ENCODE data around the gene CHST15.
"Not testable (repeated sequence)": the region's sequence is repeated elsewhere in the genome, so short reads cannot be mapped to it uniquely, and the experiment has no call there.

CHST15 gene

DNA sequence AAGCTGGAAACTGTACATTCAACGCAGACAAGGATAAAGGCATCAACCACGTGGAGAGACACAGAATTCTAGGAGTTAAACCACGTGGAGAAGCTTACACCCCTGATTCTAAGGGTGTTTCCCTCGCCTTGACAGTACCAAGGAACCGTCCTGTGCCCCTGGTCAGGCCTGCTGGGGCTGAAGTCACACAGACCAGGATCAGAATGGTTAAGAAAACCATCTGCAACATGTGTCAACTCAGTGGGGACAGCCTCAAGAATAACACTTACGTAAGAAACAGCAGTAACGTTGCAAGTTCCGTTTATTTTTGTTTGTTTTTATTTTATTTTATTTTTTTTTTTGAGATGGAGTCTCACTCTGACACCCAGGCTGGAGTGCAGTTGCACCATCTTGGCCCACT lies 55.6 kb downstream of the CHST15 start:
- no peak for DNase-seq (ENCODE audit: low read depth, low spot score)
- no peak overlapping the region for H3K4me3 ChIP-seq (ENCODE audit: low read length)

DNA sequence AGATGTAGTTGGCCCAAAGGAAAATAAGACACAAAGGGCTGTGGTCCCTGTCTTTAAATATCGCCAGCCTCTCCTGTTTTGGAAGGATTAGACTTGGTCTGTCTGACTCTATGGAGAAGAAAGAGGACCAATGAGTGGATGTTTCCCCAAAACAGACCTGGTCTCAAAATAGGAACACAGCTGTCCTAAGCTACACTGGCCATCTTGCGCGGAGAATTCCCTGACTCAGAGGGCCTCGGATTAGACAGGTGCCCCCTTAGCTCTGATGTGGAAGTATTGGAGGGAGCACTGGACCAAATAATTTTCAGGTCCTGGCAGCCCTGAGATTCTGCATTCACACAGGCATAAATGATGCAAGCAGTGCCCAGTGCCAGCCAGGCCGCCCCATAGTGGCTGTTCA lies 56.1 kb downstream of the CHST15 start:
- H3K4me3 ChIP-seq (ENCODE audit: low read length), result no peak overlapping the region
- no peak for DNase-seq (ENCODE audit: low read depth, low spot score)

DNA sequence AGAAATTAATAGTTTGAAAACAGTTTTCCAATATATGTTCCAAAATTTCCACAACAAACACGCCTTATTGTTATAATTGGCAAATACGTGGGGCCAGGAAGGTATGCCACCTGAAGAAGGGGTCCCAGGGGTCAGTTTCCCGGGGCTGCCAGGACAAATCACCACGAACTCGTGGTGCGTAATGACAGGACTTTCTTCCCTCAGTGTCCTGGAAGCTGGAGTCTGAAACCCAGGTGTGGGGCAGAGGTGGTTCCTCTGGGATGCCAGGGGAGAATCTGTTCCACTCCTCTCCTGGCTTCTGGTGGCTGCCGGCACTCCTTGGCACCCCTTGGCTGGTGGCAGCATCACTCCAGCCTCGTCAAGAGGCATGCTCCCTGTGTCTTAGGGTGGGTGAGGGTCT lies 56.7 kb downstream of the CHST15 start:
- DNase-seq (ENCODE audit: low read depth, low spot score), result no peak
- H3K4me3 ChIP-seq (ENCODE audit: low read length), result no peak overlapping the region

DNA sequence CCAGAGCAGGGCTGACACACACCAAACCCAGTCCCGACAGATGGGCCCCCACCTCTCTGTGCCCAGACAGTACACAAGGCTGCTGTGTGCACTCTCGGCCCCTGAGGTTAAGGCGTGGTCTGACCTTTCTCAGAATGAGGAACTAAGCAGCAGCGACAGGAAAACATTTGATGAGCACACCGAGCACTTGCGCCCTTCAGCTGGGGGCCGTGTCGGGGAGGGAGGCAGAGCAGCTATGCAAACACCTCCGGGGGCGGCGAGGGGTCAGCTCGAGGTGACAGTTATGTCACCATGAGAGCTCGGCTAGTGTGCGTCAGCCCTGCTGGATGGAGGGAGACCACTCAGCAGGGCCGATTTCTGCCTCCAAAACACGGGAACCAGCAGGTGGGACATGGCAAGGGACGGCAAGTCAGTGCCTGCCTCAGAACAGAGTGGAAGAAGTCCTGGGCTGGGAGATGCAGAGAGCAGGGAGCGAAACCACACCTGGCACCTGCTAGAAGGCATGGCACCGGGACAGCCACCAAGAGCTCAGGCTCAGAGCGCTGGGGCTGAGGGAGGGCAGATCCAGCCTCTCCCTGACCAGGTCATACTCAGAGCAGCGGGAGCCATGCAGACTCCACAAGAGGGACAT lies 57.4 kb downstream of the CHST15 start:
- no peak for DNase-seq (ENCODE audit: low read depth, low spot score)
- H3K4me3 ChIP-seq (ENCODE audit: low read length), result no peak overlapping the region

DNA sequence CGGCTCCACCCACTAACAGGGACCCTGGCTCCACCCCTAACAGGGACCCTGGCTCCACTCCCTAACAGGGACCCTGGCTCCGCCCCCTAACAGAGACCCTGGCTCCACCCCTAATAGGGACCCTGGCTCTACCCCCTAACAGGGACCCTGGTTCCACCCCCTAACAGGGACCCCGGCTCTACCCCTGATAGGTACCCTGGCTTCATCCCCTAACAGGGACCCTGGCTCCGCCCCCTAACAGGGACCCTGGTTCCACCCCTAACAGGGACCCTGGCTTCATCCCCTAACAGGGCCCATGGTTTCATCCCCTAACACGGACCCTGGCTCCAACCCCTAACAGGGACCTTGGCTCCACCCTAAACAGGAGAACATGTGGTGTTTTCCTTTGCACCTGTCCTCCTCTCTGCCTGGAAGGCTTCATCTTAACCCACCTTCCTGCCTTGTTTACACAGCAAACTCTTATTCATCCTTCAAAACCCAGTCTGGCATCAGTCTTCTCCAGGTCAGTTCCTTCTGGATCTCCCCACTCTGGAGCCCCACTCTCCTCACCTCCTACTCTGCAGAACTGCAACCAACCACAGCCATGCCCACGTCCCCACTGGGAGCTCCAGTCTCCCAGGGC lies 58.0 kb downstream of the CHST15 start:
- no peak for DNase-seq (ENCODE audit: low read depth, low spot score)
- no peak overlapping the region for H3K4me3 ChIP-seq (ENCODE audit: low read length)

DNA sequence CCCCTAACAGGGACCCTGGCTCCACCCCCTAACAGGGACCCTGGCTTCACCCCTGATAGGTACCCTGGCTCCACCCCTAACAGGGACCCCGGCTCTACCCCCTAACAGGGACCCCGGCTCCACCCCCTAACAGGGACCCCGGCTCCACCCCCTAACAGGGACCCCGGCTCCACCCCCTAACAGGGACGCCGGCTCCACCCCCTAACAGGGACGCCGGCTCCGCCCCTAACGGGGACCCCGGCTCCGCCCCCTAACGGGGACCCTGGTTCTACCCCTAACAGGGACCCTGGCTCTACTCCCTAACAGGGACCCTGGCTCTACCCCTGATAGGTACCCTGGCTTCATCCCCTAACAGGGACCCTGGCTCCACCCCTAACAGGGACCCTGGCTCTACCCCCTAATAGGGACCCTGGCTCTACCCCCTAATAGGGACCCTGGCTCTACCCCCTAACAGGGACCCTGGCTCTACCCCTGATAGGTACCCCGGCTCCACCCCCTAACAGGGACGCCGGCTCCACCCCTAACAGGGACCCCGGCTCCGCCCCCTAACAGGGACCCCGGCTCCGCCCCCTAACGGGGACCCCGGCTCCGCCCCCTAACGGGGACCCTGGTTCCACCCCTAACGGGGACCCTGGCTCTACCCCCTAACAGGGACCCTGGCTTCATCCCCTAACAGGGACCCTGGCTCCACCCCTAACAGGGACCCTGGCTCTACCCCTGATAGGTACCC lies 58.7 kb downstream of the CHST15 start:
- not testable (repeated sequence) for H3K4me3 ChIP-seq (ENCODE audit: low read length); DNase-seq (ENCODE audit: low read depth, low spot score)

DNA sequence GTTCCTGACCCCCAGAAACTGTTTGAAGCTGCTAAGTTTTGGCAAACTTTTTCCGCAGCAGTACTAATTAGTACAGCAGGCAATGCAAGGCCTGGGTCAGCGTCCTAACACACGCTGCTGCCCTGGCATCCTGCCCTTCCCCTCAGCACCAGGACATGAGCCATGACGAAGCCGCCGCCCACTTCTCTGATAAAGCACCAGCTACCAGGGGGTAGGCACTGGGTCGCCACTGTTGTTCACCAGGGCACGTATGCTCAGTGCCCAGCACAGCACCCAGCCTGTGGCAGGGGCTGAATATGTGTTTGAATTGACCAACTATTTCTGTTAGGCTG lies 59.5 kb downstream of the CHST15 start:
- DNase-seq (ENCODE audit: low read depth, low spot score), result no peak
- no peak overlapping the region for H3K4me3 ChIP-seq (ENCODE audit: low read length)

DNA sequence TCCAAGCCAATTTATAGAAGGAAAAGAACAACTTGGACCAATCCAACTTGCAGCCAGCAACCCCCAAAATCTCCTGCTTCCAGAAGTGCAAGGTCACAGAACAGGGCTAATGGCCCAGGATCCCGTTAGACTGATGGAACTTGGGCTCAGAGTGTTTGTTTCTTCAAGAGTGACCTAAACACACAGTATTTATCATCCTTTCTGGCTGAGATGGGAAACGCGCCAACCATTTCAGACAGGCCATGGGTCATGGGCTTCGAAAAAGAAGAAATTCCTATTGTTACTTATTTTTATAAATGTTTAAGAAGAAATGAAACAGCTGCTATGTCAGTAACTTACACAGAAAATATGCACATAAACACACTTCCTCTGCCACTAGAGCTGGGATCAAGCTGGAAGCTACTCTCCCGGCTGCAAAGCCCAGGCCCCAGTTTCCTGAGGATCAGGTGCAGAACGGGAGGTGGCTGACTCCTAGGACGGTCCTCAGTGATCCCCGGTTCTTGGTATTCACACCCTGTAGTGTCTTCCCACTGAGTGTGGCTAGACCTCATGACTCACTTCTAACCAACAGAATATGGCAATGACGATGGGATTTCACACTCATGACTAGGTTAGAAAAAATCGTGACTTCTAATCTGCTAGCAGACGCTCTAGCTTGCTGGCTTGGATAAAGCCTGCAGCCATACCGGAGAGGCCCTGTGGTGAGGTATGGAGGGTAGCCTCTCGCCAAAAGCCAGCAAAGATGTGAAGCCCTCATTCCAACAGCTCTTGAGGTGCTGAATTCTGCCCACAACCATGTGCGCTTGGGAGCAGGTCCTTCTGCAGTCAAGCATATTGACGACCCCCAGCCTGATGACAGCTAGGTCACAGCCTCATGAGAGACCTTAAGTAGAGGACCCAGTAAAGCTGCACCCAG lies 60.2 kb downstream of the CHST15 start:
- no peak overlapping the region for H3K4me3 ChIP-seq (ENCODE audit: low read length)
- DNase-seq (ENCODE audit: low read depth, low spot score), result no peak

DNA sequence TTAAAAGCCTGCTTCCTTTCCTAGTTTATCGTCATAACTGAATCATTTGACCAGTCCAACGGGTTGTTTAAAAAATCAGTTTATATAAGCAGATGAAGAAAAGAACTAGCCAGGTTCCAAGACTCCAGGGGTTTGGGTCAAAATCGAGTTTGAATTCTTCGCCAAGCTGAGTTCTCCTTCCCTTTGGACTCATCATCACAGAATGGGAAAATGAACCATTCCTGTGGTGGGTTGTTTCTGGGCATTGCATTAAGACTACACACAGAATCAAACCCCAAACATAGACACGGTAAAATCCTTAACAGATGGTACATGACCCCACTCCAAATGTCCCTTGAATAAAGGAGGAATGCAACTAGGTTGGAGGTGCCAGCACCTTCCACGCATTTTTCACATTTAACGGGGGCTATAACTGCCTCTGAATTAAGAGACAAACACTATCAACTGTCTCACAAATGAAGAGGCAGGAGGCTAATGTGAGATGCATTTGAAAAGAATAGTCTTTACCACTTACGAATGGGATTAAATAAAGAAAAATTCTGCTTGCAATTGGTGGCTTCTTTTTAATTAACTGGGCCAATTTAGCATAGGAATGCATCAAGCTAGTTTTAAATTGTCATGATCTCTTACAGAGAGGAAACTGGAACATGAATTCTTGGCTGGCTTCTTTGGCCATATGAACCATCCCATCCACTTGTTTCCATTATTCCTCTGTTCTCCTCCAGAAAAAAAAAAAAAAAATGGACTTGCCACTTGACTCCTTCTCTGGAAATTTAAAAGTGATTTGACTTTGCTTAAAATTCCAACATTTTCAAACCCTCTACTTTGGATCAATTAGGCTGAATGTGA lies 61.1 kb downstream of the CHST15 start:
- H3K4me3 ChIP-seq (ENCODE audit: low read length), result no peak overlapping the region
- no peak for DNase-seq (ENCODE audit: low read depth, low spot score)

DNA sequence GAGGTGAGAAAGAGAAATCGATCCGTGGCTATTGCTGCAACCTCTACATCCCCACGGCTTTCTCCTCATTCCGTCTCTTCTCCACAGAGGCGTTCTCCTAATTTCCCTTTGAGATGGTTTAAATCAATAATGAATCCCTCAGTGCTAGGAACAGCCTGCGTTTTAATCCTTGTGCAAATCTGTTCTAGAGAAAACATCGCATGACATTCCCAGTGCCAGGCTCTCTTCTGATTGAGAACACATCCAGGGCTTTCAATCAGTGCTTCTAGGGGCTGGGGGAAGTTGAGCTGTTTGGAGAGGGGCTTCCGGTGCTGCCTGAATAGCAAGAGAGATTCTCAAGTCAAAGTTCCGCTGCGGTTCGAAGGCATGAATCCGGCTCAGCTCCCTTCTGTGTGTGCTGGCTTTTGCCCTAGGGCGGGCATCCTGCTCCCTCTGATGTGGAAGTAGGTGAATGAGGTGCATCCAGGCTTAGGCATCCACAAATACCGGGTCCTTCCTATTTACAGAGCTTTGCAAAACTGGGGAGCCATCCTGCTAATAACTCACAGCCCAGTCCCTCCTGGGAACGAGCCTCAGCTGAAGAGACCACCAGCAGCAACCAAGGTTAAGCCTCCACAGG lies 62.8 kb downstream of the CHST15 start:
- no peak overlapping the region for H3K4me3 ChIP-seq (ENCODE audit: low read length)
- no peak for DNase-seq (ENCODE audit: low read depth, low spot score)

DNA sequence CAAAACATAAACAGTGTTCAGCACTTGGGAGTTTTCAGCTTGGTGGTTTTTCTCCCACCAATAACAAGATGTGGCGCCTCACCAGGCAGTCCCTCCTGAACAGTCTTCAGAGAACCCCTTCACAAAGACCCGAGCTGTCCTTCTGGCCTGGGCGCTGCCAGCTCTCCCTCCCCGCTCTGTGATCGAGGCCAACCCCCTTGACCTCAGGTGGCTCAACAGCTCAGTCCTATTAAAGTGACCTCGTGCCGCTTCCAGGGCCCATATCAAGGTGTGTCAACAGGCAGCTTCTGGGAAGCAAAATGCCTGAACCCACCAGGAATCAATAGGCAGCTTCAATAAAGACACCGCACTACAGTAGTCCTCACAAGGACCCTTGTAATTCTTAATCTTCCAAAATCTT lies 63.3 kb downstream of the CHST15 start:
- DNase-seq (ENCODE audit: low read depth, low spot score), result no peak
- H3K4me3 ChIP-seq (ENCODE audit: low read length), result no peak overlapping the region

DNA sequence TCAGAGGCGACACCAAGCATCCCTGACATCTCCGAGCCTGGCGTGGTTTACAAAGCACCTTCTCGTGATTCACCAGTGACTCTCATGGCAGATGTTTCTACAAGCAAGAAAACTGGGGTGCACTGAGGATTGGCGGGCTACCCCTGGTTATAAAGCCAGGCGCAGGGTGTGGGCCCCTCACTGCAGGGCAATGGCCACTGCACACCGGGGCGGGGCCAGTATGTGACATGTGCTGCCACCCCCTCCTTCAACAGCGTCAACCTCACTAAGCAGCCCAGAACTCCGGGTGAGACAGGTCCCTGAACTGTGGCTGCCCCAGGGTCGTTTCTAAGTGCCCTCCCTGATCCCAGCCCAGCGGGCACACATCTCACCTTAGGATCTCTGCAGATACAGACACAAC lies 63.8 kb downstream of the CHST15 start:
- DNase-seq (ENCODE audit: low read depth, low spot score), result no peak
- no peak overlapping the region for H3K4me3 ChIP-seq (ENCODE audit: low read length)

DNA sequence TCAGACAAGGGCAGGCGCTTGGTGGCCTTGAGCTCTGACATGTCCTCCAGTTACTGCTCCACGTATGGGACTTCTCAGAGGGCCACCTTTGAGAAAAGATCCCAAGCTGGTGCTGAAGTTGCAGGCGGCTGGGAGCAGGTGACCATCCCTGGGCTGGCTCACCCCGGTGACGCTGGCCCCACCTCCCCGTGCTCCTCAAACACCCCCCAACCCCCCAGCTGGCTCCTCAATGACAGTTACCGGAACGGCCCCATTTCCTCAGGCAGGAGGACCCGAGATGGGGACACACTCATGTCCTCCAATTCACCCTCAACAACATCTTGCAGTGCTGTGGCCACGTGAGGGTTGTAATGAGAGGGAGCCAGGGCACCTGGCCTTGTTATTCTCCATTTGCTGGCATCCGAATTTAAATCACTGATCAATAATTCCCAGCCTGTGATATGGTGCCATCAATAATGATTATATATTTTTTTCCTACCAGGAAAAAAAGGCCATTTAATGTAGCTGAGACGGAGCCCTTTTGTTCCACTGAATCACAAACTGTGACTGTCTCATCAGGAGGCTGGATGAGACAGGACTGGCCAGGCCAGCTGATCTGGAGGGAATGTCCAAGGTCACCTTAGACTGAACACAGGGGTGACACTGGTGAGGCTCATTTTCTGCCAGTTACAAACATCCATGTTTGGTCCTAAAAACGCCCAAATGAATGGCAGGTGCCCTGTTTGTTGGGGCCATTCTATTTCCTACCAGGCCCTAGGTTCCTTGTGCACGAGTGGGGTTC lies 64.5 kb downstream of the CHST15 start:
- no peak overlapping the region for H3K4me3 ChIP-seq (ENCODE audit: low read length)
- no peak for DNase-seq (ENCODE audit: low read depth, low spot score)

DNA sequence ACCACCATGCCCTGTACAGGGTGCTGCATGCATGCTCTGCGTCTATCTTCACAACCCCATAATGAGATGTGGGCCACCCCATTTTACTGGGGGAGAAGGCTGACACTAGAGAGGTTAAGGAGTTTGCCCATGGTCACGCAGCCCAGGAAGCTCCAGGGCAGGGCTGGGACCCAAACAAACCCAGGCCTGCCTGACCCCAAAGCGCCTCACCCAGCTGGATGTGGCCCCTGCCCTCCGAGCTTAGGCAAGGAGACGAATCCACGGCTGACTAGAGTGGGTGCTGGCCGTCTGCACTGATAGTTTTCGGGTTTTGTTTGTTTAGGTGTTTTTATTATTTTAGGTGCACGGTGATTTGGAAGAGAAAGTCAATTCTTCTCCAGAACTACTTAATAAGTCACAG lies 65.7 kb downstream of the CHST15 start:
- DNase-seq (ENCODE audit: low read depth, low spot score), result no peak
- no peak overlapping the region for H3K4me3 ChIP-seq (ENCODE audit: low read length)

DNA sequence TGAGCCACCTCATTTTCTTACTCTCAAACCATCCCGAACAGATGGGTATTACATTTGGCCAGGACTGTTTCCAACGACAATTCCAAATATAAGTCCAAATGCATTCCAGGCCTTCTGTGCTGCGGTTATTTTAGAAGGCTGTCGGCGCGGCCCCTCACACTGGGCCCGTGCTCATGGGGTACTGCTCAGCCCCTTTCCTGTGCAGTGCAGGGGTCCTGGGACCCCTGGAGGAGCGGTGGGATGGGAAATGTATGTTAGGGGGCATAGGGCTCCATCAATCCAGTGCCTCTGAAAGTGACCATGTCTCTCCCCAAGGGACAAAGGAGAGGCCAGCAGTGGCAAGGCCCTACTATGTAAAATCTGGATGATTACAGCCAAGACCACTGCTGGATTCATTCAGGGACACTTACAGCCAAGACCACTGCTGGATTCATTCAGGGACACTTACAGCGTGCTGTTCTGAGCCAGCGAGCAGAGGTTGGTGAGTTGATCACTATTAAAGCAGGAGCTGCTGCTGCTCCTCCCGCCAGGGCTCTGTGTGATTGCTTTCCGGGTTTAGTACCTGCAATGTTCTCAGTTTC lies 66.3 kb downstream of the CHST15 start:
- no peak for DNase-seq (ENCODE audit: low read depth, low spot score)

DNA sequence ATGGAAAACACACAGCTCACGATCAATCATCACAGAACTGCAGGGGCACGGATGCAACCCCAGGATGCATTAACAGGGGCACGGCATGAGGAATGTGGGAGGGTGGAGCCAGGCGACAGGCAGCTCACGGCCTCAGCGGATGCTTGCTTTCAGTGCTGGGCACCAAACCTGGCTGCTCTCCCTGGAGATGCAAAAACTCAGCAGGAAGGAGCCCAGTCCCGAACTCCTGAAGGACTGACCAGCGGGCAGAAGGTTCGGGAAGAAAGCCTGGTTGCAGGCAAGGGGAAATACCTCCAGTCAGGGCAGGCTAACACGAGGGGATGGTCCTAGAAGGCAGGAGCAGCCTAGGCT lies 66.8 kb downstream of the CHST15 start:
- DNase-seq (ENCODE audit: low read depth, low spot score), result no peak
- no peak overlapping the region for H3K4me3 ChIP-seq (ENCODE audit: low read length)

More for the DNA sequence above, 66.3 kb downstream of the CHST15 start:
- no peak overlapping the region for H3K4me3 ChIP-seq (ENCODE audit: low read length)

Data from Jurkat, Clone E6-1 (cell line).